ENCODE data around the gene FSTL5. TPM values are rescaled to one million over a fixed set of nuclear protein-coding genes. Genes with fewer than 3 reads are reported as not detected.

The FSTL5 gene
- total and polyA plus RNA-seq, 2 experiments from 2014 or later, result 0.06 to 0.49 TPM

GRCh38 chr4:161650812-161651211, 513.0 kb downstream of the FSTL5 start:
- Histone ChIP-seq H3F3A (replicated peaks; ENCODE audit: low read depth) (no peaks in the 10 kb centered on the region), H3K36me3 (ENCODE audit: insufficient read depth) (no peaks in the 10 kb centered on the region), H3K27ac (ENCODE audit: low read depth) (no peak overlapping the region), H2AFZ (no peak overlapping the region), H3K4me3 (no peak overlapping the region), H3K4me2 (no peak overlapping the region), H4K20me1 (replicated peaks; ENCODE audit: insufficient read depth) (no peaks in the 10 kb centered on the region; the same call in 1 of the 2 replicates), H3K4me1 (ENCODE audit: insufficient read depth) (no peaks in the 10 kb centered on the region), H3K79me2 (replicated peaks; ENCODE audit: insufficient read depth) (no peaks in the 10 kb centered on the region), H3K27me3 (ENCODE audit: insufficient read depth) (no peaks in the 10 kb centered on the region), H3K9me2 (ENCODE audit: insufficient read depth) (no peaks in the 10 kb centered on the region)
- Mint-ChIP-seq H3K9me3 (no peaks in the 10 kb centered on the region), H3K36me3 (ENCODE audit: low read depth) (no peaks in the 10 kb centered on the region), H3K27ac (no peak overlapping the region), H3K4me3 (no peak overlapping the region), H3K27me3 (ENCODE audit: insufficient read depth, low read depth, poor library complexity) (no peaks in the 10 kb centered on the region), H3K4me1 (no peaks in the 10 kb centered on the region)
- TF ChIP-seq, protein P1, sequence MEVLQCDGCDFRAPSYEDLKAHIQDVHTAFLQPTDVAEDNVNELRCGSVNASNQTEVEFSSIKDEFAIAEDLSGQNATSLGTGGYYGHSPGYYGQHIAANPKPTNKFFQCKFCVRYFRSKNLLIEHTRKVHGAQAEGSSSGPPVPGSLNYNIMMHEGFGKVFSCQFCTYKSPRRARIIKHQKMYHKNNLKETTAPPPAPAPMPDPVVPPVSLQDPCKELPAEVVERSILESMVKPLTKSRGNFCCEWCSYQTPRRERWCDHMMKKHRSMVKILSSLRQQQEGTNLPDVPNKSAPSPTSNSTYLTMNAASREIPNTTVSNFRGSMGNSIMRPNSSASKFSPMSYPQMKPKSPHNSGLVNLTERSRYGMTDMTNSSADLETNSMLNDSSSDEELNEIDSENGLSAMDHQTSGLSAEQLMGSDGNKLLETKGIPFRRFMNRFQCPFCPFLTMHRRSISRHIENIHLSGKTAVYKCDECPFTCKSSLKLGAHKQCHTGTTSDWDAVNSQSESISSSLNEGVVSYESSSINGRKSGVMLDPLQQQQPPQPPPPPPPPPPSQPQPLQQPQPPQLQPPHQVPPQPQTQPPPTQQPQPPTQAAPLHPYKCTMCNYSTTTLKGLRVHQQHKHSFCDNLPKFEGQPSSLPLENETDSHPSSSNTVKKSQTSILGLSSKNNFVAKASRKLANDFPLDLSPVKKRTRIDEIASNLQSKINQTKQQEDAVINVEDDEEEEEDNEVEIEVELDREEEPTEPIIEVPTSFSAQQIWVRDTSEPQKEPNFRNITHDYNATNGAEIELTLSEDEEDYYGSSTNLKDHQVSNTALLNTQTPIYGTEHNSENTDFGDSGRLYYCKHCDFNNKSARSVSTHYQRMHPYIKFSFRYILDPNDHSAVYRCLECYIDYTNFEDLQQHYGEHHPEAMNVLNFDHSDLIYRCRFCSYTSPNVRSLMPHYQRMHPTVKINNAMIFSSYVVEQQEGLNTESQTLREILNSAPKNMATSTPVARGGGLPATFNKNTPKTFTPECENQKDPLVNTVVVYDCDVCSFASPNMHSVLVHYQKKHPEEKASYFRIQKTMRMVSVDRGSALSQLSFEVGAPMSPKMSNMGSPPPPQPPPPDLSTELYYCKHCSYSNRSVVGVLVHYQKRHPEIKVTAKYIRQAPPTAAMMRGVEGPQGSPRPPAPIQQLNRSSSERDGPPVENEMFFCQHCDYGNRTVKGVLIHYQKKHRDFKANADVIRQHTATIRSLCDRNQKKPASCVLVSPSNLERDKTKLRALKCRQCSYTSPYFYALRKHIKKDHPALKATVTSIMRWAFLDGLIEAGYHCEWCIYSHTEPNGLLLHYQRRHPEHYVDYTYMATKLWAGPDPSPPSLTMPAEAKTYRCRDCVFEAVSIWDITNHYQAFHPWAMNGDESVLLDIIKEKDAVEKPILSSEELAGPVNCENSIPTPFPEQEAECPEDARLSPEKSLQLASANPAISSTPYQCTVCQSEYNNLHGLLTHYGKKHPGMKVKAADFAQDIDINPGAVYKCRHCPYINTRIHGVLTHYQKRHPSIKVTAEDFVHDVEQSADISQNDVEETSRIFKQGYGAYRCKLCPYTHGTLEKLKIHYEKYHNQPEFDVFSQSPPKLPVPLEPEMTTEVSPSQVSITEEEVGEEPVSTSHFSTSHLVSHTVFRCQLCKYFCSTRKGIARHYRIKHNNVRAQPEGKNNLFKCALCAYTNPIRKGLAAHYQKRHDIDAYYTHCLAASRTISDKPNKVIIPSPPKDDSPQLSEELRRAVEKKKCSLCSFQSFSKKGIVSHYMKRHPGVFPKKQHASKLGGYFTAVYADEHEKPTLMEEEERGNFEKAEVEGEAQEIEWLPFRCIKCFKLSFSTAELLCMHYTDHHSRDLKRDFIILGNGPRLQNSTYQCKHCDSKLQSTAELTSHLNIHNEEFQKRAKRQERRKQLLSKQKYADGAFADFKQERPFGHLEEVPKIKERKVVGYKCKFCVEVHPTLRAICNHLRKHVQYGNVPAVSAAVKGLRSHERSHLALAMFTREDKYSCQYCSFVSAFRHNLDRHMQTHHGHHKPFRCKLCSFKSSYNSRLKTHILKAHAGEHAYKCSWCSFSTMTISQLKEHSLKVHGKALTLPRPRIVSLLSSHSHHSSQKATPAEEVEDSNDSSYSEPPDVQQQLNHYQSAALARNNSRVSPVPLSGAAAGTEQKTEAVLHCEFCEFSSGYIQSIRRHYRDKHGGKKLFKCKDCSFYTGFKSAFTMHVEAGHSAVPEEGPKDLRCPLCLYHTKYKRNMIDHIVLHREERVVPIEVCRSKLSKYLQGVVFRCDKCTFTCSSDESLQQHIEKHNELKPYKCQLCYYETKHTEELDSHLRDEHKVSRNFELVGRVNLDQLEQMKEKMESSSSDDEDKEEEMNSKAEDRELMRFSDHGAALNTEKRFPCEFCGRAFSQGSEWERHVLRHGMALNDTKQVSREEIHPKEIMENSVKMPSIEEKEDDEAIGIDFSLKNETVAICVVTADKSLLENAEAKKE (CRISPR knock-in tag; IDR thresholded peaks at IDR 0.05), result no peak
- TF ChIP-seq STAT1 (IDR thresholded peaks at IDR 0.05; ENCODE audit: unreplicated experiment) (no peak), ZNF114 (CRISPR knock-in tag; IDR thresholded peaks at IDR 0.05) (no peak), CREB1 (CRISPR knock-in tag; IDR thresholded peaks at IDR 0.05; ENCODE audit: low read depth) (no peak), ZNF331 (CRISPR knock-in tag; IDR thresholded peaks at IDR 0.05; ENCODE audit: low read depth) (no peak)
- TF ChIP-seq, protein P2, sequence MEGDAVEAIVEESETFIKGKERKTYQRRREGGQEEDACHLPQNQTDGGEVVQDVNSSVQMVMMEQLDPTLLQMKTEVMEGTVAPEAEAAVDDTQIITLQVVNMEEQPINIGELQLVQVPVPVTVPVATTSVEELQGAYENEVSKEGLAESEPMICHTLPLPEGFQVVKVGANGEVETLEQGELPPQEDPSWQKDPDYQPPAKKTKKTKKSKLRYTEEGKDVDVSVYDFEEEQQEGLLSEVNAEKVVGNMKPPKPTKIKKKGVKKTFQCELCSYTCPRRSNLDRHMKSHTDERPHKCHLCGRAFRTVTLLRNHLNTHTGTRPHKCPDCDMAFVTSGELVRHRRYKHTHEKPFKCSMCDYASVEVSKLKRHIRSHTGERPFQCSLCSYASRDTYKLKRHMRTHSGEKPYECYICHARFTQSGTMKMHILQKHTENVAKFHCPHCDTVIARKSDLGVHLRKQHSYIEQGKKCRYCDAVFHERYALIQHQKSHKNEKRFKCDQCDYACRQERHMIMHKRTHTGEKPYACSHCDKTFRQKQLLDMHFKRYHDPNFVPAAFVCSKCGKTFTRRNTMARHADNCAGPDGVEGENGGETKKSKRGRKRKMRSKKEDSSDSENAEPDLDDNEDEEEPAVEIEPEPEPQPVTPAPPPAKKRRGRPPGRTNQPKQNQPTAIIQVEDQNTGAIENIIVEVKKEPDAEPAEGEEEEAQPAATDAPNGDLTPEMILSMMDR (conservative IDR thresholded peaks at IDR 0.05; ENCODE audit: low read depth in 2 of 2), result no peak
- TF ChIP-seq, protein P3, sequence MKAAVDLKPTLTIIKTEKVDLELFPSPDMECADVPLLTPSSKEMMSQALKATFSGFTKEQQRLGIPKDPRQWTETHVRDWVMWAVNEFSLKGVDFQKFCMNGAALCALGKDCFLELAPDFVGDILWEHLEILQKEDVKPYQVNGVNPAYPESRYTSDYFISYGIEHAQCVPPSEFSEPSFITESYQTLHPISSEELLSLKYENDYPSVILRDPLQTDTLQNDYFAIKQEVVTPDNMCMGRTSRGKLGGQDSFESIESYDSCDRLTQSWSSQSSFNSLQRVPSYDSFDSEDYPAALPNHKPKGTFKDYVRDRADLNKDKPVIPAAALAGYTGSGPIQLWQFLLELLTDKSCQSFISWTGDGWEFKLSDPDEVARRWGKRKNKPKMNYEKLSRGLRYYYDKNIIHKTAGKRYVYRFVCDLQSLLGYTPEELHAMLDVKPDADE (IDR thresholded peaks at IDR 0.05), result no peak
- DNase-seq (ENCODE audit: low spot score) (no peak), ATAC-seq (no peak)
